A673 (cell line): ENCODE data around the gene RTN4IP1. TPM values are rescaled to one million over a fixed set of nuclear protein-coding genes. Genes with fewer than 3 reads are reported as not detected.

Experiments
- BruUV-seq: library from RNA; stranded (reverse); fragments of 400-500 nt; replicated peaks from 2 replicates; lab custom pipeline; 2021; lab: Mats Ljungman, UMichigan
- CTCF ChIA-PET: fragments of 300-600 bp; sonication (Branson Sonifier 250); formaldehyde crosslinking; loops from one replicate; lab custom pipeline; 2022; ENCODE audit warnings: antibody characterized with exemption; lab: Charles Lee
- POLR2A ChIA-PET: fragments of 300-600 bp; sonication (Branson Sonifier 250); formaldehyde crosslinking; loops from one replicate; lab custom pipeline; 2022; ENCODE audit warnings: antibody characterized with exemption; ENCODE audit not compliant: low non-redundant PET; lab: Charles Lee
- DNase-seq: peaks from one replicate; pipeline ENCODE4 v3.0.0-alpha.2; 2015; ENCODE audit warnings: low spot score
- H3K27ac ChIP-seq: fragments of 200-600 bp; sonication (generic); 2 replicates; pipeline ENCODE4 v1.5.1; 2016; ENCODE audit warnings: mixed run types, low read depth, mild to moderate bottlenecking, mixed read lengths, antibody characterized with exemption, low read length; ENCODE audit not compliant: poor library complexity, severe bottlenecking
- H3K27me3 ChIP-seq: fragments of 200-600 bp; sonication (generic); replicated peaks from 2 replicates; pipeline ENCODE4 v1.6.1; 2017; ENCODE audit warnings: mixed run types, low read depth, mild to moderate bottlenecking, mixed read lengths, antibody characterized with exemption, low read length; ENCODE audit not compliant: insufficient read depth, poor library complexity
- H3K36me3 ChIP-seq: fragments of 200-600 bp; sonication (generic); 2 replicates; pipeline ENCODE4 v1.6.1; 2016; ENCODE audit warnings: mixed run types, mild to moderate bottlenecking, mixed read lengths, antibody characterized with exemption, low read length; ENCODE audit not compliant: insufficient read depth, poor library complexity, severe bottlenecking
- H3K4me1 ChIP-seq: fragments of 200-600 bp; sonication (generic); 2 replicates; pipeline ENCODE4 v1.6.1; 2017; ENCODE audit warnings: mixed run types, mild to moderate bottlenecking, mixed read lengths, antibody characterized with exemption, low read length; ENCODE audit not compliant: insufficient read depth, poor library complexity, severe bottlenecking
- H3K4me3 ChIP-seq: fragments of 200-600 bp; sonication (generic); 2 replicates; pipeline ENCODE4 v1.5.1; 2016; ENCODE audit warnings: low read depth, mixed run types, mild to moderate bottlenecking, mixed read lengths, low read length; ENCODE audit not compliant: poor library complexity, severe bottlenecking
- H3K9me3 ChIP-seq: fragments of 200-600 bp; sonication (generic); 2 replicates; pipeline ENCODE4 v1.6.1; 2016; ENCODE audit warnings: mixed run types, low read depth, mild to moderate bottlenecking, mixed read lengths, antibody characterized with exemption, low read length; ENCODE audit not compliant: poor library complexity, severe bottlenecking
- CTCF ChIP-seq: fragments of 300-800, 200-600 bp; sonication (generic); conservative IDR thresholded peaks from 2 replicates; pipeline ENCODE4 v1.5.1; 2017; ENCODE audit warnings: low read depth, mild to moderate bottlenecking, antibody characterized with exemption, low read length, moderate library complexity, mixed read lengths
- EZH2 ChIP-seq: fragments of 200-600 bp; sonication (generic); IDR thresholded peaks from 2 replicates; pipeline ENCODE4 v1.6.1; 2017; ENCODE audit warnings: borderline replicate concordance, low read depth, mild to moderate bottlenecking, mixed read lengths, antibody characterized with exemption, low read length; ENCODE audit not compliant: poor library complexity, severe bottlenecking
- intact Hi-C: fragments of 100-400 bp; cut with micrococcal nuclease; formaldehyde crosslinking; loops from one replicate; pipeline ENCODE4 v1.10.0; 2022; ENCODE audit not compliant: unreplicated experiment
- total RNA-seq: library from RNA; stranded (reverse); gene quantifications from 2 replicates; pipeline ENCODE4 v1.2.3, GENCODE V29; 2021

The RTN4IP1 gene
- total RNA-seq, 1 experiment from 2014 or later, result 15.7 TPM

- Histone ChIP-seq H3K9me3 (no peaks in the 10 kb centered on the region), H3K4me1 (peaks cover 10% of the 10 kb centered on the region), H3K36me3 (no peaks in the 10 kb centered on the region), H3K4me3 (no peak overlapping the region), H3K27me3 (no peaks in the 10 kb centered on the region), H3K27ac (no peak overlapping the region)
- DNase-seq, result no peak
- ChIA-PET CTCF (interaction anchor here (0.5 kb wide), 1 partner anchor 232 kb away, joined by 3 read pairs; no protein-coding TSS in a partner anchor), POLR2A (interaction anchor here (0.5 kb wide), 1 partner anchor 10 kb away, joined by 3 read pairs; no protein-coding TSS in a partner anchor)
- TF ChIP-seq CTCF (no peak), EZH2 (no peak)
- no TSS peak for BruUV-seq
- intact Hi-C loops, result no loop called here
These were observed 96.2 kb downstream of the RTN4IP1 start for GRCh38 chr6:106533054-106533453.

- ChIA-PET POLR2A (no interaction called here), CTCF (no interaction called here)
- DNase-seq, result no peak
- Histone ChIP-seq H3K27me3 (no peaks in the 10 kb centered on the region), H3K9me3 (no peaks in the 10 kb centered on the region), H3K4me1 (peaks cover 14% of the 10 kb centered on the region), H3K36me3 (no peaks in the 10 kb centered on the region), H3K27ac (no peak overlapping the region), H3K4me3 (no peak overlapping the region)
- BruUV-seq, result no TSS peak
- TF ChIP-seq EZH2, result no peak
- TF ChIP-seq CTCF, result no peak
- intact Hi-C loops, result no loop called here
These were observed 98.8 kb downstream of the RTN4IP1 start for GRCh38 chr6:106530502-106530901.

DNA sequence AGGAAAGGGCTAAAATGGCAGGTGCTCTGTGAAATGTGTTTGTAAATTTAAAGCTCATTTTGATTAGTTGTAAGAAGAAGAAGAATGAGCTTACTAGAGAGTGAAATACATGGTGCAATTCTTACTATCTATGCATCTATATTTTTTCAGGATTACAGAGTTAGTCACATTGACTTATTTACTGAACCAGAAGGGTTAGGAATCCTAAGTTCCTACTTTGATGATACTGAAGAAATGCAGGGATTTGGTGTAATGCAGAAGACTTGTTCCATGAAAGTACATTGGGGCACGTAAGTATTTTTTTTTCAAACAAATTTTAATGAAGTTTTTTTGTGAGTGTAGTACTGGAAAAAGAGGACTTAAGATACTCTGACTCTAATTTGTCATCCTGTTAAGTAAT, 99.3 kb downstream of the RTN4IP1 start:
- Histone ChIP-seq H3K9me3 (no peaks in the 10 kb centered on the region), H3K4me3 (no peak overlapping the region), H3K36me3 (no peaks in the 10 kb centered on the region), H3K4me1 (peaks cover 19% of the 10 kb centered on the region), H3K27ac (no peak overlapping the region), H3K27me3 (no peaks in the 10 kb centered on the region)
- no TSS peak for BruUV-seq
- intact Hi-C loops, result no loop called here
- TF ChIP-seq CTCF, result no peak
- no peak for TF ChIP-seq EZH2
- ChIA-PET CTCF (no interaction called here), POLR2A (interaction anchor here (0.5 kb wide), 1 partner anchor 683 kb away, joined by 4 read pairs; no protein-coding TSS in a partner anchor)
- no peak for DNase-seq
